PC-3 (cell line): ENCODE data around the gene RBM4B. TPM values are rescaled to one million over a fixed set of nuclear protein-coding genes. Genes with fewer than 3 reads are reported as not detected.

ENCODE experiments used
- ATAC-seq: fragments of 200-7000 bp; cut with Tn5 transposase; 2 replicates; pipeline ENCODE4 v1.9.1; 2020; ENCODE audit warnings: mild to moderate bottlenecking, moderate library complexity
- BruUV-seq: library from RNA; stranded (reverse); fragments of 400-500 nt; replicated peaks from 2 replicates; lab custom pipeline; 2021; lab: Mats Ljungman, UMichigan
- CTCF ChIA-PET: fragments of 300-600 bp; sonication (Branson Sonifier 250); formaldehyde crosslinking; loops from one replicate; lab custom pipeline; 2022; ENCODE audit warnings: antibody characterized with exemption; lab: Charles Lee
- POLR2A ChIA-PET: fragments of 300-600 bp; sonication (Branson Sonifier 250); formaldehyde crosslinking; loops from one replicate; lab custom pipeline; 2022; ENCODE audit warnings: antibody characterized with exemption; ENCODE audit not compliant: unreplicated experiment; lab: Charles Lee
- DNase-seq: peaks from one replicate; pipeline ENCODE4 v3.0.0-alpha.2; 2015
- H2AFZ ChIP-seq: fragments of 300-600 bp; sonication (generic); 2 replicates; pipeline ENCODE4 v1.6.0; 2016; ENCODE audit warnings: antibody characterized with exemption, low read length
- H3F3A ChIP-seq: fragments of 300-600 bp; sonication (generic); one replicate; pipeline ENCODE4 v1.6.0; 2017; ENCODE audit warnings: antibody characterized with exemption, low read length, control low read depth, mild to moderate bottlenecking; ENCODE audit not compliant: unreplicated experiment
- H3K27ac ChIP-seq: fragments of 300-600 bp; sonication (generic); 2 replicates; pipeline ENCODE4 v1.5.1; 2016; ENCODE audit warnings: mild to moderate bottlenecking, low read length
- H3K27me3 ChIP-seq: fragments of 300-600 bp; sonication (generic); 2 replicates; pipeline ENCODE4 v1.6.1; 2016; ENCODE audit warnings: low read length, mixed read lengths
- H3K36me3 ChIP-seq: fragments of 300-600 bp; sonication (generic); 2 replicates; pipeline ENCODE4 v1.6.1; 2016; ENCODE audit warnings: low read depth, mixed run types, low read length, mixed read lengths
- H3K4me1 ChIP-seq: fragments of 300-600 bp; sonication (generic); 2 replicates; pipeline ENCODE4 v1.5.1; 2016; ENCODE audit warnings: low read length; ENCODE audit not compliant: insufficient read depth
- H3K4me2 ChIP-seq: fragments of 300-600 bp; sonication (generic); 2 replicates; pipeline ENCODE4 v1.6.0; 2016; ENCODE audit warnings: low read length
- H3K4me3 ChIP-seq: fragments of 300-600 bp; sonication (generic); 2 replicates; pipeline ENCODE4 v1.5.1; 2016; ENCODE audit warnings: mild to moderate bottlenecking, low read length, mixed read lengths
- H3K79me2 ChIP-seq: fragments of 300-600 bp; sonication (generic); 2 replicates; pipeline ENCODE4 v1.6.1; 2017; ENCODE audit warnings: low read length, mixed read lengths
- H3K9ac ChIP-seq: fragments of 300-600 bp; sonication (generic); 2 replicates; pipeline ENCODE4 v1.6.0; 2016; ENCODE audit warnings: mild to moderate bottlenecking, low read length
- H3K9me2 ChIP-seq: fragments of 300-600 bp; sonication (generic); replicated peaks from 2 replicates; pipeline ENCODE4 v1.6.1; 2016; ENCODE audit warnings: mixed run types, low read length, mixed read lengths
- H3K9me3 ChIP-seq: fragments of 300-600 bp; sonication (generic); 2 replicates; pipeline ENCODE4 v1.6.1; 2016; ENCODE audit warnings: low read length, mixed read lengths
- H4K20me1 ChIP-seq: fragments of 300-600 bp; sonication (generic); 2 replicates; pipeline ENCODE4 v1.6.1; 2016; ENCODE audit warnings: low read length, mixed read lengths
- EZH2 ChIP-seq: fragments of 300-600 bp; sonication (generic); IDR thresholded peaks from one replicate; pipeline ENCODE4 v1.6.1; 2017; ENCODE audit warnings: antibody characterized with exemption, mild to moderate bottlenecking, low read length; ENCODE audit not compliant: unreplicated experiment
- EZH2phosphoT487 ChIP-seq: fragments of 300-600 bp; sonication (generic); IDR thresholded peaks from 2 replicates; pipeline ENCODE4 v1.6.1; 2018; ENCODE audit warnings: mild to moderate bottlenecking, antibody characterized with exemption, low read length, borderline replicate concordance
- intact Hi-C: fragments of 100-400 bp; cut with micrococcal nuclease; formaldehyde crosslinking; loops from 2 replicates; pipeline ENCODE4 v1.9.0; 2023
- total RNA-seq: library from RNA; depleted of rRNA; stranded (reverse); fragments of >200 nt; gene quantifications from 2 replicates; pipeline ENCODE4 v1.2.3, GENCODE V29; 2014
- TF ChIP-seq, protein P1 (sequence below): fragments of 300-600 bp; sonication (generic); conservative IDR thresholded peaks from 2 replicates; pipeline ENCODE4 v1.5.1; 2017; ENCODE audit warnings: antibody characterized with exemption, low read depth, mild to moderate bottlenecking, low read length

Gene RBM4B
- total RNA-seq, 1 experiment from 2014 or later, result 40.2 TPM

DNA sequence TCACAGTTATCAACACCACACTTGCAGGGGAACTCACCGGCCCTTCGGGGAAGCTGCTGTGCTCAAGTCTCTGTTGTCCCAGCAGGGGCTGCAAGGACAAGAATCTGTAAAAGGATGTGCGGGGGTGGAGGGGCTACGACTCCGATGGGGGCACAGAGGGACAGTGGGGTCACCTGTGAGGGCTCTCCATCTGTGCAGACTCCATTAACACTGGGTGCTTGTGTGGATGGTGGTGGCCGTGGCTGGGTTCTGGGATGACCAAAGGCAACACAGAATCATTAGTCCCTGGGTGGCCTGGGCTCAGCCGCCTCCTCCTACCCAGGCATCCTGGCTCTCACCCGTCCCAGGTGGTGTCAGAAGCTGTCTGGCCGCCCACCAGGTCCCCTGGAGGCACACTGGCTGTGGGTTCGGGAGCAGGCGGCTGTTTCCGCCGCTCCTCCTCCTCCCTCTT lies 10.2 kb upstream of the RBM4B start:
- Histone ChIP-seq H3K9ac (no peak overlapping the region), H3F3A (no peaks in the 10 kb centered on the region), H3K9me3 (no peaks in the 10 kb centered on the region), H3K36me3 (peaks cover 17% of the 10 kb centered on the region), H3K79me2 (no peaks in the 10 kb centered on the region), H3K27me3 (no peaks in the 10 kb centered on the region), H3K9me2 (no peaks in the 10 kb centered on the region), H3K27ac (no peak overlapping the region), H3K4me1 (no peaks in the 10 kb centered on the region), H3K4me3 (no peak overlapping the region), H3K4me2 (no peak overlapping the region), H4K20me1 (no peaks in the 10 kb centered on the region), H2AFZ (no peak overlapping the region)
- ATAC-seq (no peak), DNase-seq (no peak)
- ChIA-PET CTCF (no interaction called here), POLR2A (no interaction called here)
- no peak for TF ChIP-seq EZH2phosphoT487
- no peak for TF ChIP-seq EZH2
- TF ChIP-seq, protein P1, sequence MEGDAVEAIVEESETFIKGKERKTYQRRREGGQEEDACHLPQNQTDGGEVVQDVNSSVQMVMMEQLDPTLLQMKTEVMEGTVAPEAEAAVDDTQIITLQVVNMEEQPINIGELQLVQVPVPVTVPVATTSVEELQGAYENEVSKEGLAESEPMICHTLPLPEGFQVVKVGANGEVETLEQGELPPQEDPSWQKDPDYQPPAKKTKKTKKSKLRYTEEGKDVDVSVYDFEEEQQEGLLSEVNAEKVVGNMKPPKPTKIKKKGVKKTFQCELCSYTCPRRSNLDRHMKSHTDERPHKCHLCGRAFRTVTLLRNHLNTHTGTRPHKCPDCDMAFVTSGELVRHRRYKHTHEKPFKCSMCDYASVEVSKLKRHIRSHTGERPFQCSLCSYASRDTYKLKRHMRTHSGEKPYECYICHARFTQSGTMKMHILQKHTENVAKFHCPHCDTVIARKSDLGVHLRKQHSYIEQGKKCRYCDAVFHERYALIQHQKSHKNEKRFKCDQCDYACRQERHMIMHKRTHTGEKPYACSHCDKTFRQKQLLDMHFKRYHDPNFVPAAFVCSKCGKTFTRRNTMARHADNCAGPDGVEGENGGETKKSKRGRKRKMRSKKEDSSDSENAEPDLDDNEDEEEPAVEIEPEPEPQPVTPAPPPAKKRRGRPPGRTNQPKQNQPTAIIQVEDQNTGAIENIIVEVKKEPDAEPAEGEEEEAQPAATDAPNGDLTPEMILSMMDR, result no peak
- no TSS peak for BruUV-seq
- intact Hi-C loops, result no loop called here

- no peaks in the 10 kb centered on the region for H4K20me1 ChIP-seq
- H3K27me3 ChIP-seq, result no peaks in the 10 kb centered on the region
- intact Hi-C loops, result no loop called here
- no peaks in the 10 kb centered on the region for H3K9me3 ChIP-seq
- no peak overlapping the region for H2AFZ ChIP-seq
- no peak overlapping the region for H3K9ac ChIP-seq
- CTCF ChIA-PET, result no interaction called here
- DNase-seq, result no peak
- no peaks in the 10 kb centered on the region for H3K9me2 ChIP-seq
- POLR2A ChIA-PET, result no interaction called here
- H3K4me1 ChIP-seq, result no peaks in the 10 kb centered on the region
- TF ChIP-seq, protein P1, result no peak
- TF ChIP-seq EZH2phosphoT487 (no peak), EZH2 (no peak)
- no peaks in the 10 kb centered on the region for H3F3A ChIP-seq
- H3K36me3 ChIP-seq, result peaks cover 17% of the 10 kb centered on the region
- ATAC-seq, result peak; percentile 39; the same call in 1 of the 2 replicates
- H3K27ac ChIP-seq, result no peak overlapping the region
- H3K4me3 ChIP-seq, result no peak overlapping the region
- no peaks in the 10 kb centered on the region for H3K79me2 ChIP-seq
- H3K4me2 ChIP-seq, result no peak overlapping the region
- no TSS peak for BruUV-seq
Measured at GRCh38 chr11:66686801-66687750, 9.4 kb upstream of the RBM4B start.
